Activated B cell treated with CpG ODN at 0.5 μM for 24 hours (primary cell): ENCODE results near the gene FHL5. TPM values are rescaled to one million over a fixed set of nuclear protein-coding genes. Genes with fewer than 3 reads are reported as not detected.

Source experiments
- ATAC-seq: fragments of 200-7000 bp; cut with Tn5 transposase; one replicate; pipeline ENCODE4 v1.10.0; 2021; ENCODE audit warnings: low read depth, mild to moderate bottlenecking, moderate library complexity
- CTCF ChIA-PET: fragments of 350-600 bp; sonication (Branson Sonifier 250); formaldehyde crosslinking; loops from one replicate; lab custom pipeline; 2021; ENCODE audit warnings: antibody characterized with exemption; lab: Charles Lee
- POLR2A ChIA-PET: fragments of 350-600 bp; sonication (Branson Sonifier 250); formaldehyde crosslinking; loops from one replicate; lab custom pipeline; 2021; ENCODE audit warnings: antibody characterized with exemption; lab: Charles Lee
- DNase-seq: peaks from one replicate; pipeline ENCODE4 v3.0.0; 2022
- H3K27ac Mint-ChIP-seq: one replicate; pipeline ENCODE4 v1.8.0; 2020; ENCODE audit warnings: mixed read lengths
- H3K27me3 Mint-ChIP-seq: one replicate; pipeline ENCODE4 v1.8.0; 2021; ENCODE audit warnings: mixed read lengths
- H3K36me3 Mint-ChIP-seq: one replicate; pipeline ENCODE4 v1.8.0; 2021; ENCODE audit warnings: low read depth, mixed read lengths
- H3K4me1 Mint-ChIP-seq: one replicate; pipeline ENCODE4 v1.8.0; 2021; ENCODE audit warnings: mixed read lengths
- H3K4me3 Mint-ChIP-seq: one replicate; pipeline ENCODE4 v1.8.0; 2020; ENCODE audit warnings: mild to moderate bottlenecking, mixed read lengths
- H3K9me3 Mint-ChIP-seq: one replicate; pipeline ENCODE4 v1.8.0; 2020; ENCODE audit warnings: mixed read lengths
- intact Hi-C: fragments of 100-400 bp; cut with micrococcal nuclease; formaldehyde crosslinking; loops from one replicate; pipeline ENCODE4 v1.15.1; 2024
- total RNA-seq: library from RNA; stranded (reverse); gene quantifications from 2 replicates; pipeline ENCODE4 v1.2.3, GENCODE V29; 2022
- TF ChIP-seq, protein P1 (sequence below): fragments of 200-600 bp; IDR thresholded peaks from one replicate; pipeline ENCODE4 v1.8.0; 2022; ENCODE audit warnings: antibody characterized with exemption, mild to moderate bottlenecking

Gene FHL5, protein sequence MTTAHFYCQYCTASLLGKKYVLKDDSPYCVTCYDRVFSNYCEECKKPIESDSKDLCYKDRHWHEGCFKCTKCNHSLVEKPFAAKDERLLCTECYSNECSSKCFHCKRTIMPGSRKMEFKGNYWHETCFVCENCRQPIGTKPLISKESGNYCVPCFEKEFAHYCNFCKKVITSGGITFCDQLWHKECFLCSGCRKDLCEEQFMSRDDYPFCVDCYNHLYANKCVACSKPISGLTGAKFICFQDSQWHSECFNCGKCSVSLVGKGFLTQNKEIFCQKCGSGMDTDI
- total RNA-seq: not detected in 2 replicates

DNA sequence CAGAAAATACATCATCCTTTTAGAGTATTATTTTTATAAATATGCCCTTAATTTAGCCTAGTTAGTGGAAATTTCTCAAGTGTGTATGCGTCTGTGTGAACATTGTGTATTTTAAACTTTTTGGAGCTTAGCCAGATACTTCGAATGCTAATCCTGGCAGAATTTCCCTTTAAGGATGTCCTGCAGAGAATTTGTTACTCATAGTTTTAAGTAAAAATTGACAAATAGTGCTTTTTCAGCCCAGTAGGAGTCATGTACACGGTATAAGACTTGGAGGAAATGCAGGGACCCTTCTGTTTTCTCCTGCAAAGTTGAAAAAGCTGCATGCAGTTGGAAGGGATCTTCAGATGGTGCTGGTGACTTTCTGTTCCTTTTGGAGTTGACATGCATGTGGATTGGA, at the start of gene FHL5:
Gene FHL5 (plus strand): TSS at position 243 of the 400 bp plus-strand sequence. CDS start 40,486 bp downstream, outside the sequence.
- ChIA-PET POLR2A (no interaction called here), CTCF (no interaction called here)
- no peaks in the 10 kb centered on the region for H3K4me1 Mint-ChIP-seq
- peaks cover 3% of the 10 kb centered on the region for H3K9me3 Mint-ChIP-seq
- no peak for ATAC-seq
- peaks cover 8% of the 10 kb centered on the region for H3K27me3 Mint-ChIP-seq
- no peak within 1 kb of the TSS for H3K27ac Mint-ChIP-seq
- TF ChIP-seq, protein P1, sequence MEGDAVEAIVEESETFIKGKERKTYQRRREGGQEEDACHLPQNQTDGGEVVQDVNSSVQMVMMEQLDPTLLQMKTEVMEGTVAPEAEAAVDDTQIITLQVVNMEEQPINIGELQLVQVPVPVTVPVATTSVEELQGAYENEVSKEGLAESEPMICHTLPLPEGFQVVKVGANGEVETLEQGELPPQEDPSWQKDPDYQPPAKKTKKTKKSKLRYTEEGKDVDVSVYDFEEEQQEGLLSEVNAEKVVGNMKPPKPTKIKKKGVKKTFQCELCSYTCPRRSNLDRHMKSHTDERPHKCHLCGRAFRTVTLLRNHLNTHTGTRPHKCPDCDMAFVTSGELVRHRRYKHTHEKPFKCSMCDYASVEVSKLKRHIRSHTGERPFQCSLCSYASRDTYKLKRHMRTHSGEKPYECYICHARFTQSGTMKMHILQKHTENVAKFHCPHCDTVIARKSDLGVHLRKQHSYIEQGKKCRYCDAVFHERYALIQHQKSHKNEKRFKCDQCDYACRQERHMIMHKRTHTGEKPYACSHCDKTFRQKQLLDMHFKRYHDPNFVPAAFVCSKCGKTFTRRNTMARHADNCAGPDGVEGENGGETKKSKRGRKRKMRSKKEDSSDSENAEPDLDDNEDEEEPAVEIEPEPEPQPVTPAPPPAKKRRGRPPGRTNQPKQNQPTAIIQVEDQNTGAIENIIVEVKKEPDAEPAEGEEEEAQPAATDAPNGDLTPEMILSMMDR: no peak
- H3K36me3 Mint-ChIP-seq: no peaks in the 10 kb centered on the region
- H3K4me3 Mint-ChIP-seq: no peak within 1 kb of the TSS
- DNase-seq: no peak
- intact Hi-C loops: no loop called here

DNA sequence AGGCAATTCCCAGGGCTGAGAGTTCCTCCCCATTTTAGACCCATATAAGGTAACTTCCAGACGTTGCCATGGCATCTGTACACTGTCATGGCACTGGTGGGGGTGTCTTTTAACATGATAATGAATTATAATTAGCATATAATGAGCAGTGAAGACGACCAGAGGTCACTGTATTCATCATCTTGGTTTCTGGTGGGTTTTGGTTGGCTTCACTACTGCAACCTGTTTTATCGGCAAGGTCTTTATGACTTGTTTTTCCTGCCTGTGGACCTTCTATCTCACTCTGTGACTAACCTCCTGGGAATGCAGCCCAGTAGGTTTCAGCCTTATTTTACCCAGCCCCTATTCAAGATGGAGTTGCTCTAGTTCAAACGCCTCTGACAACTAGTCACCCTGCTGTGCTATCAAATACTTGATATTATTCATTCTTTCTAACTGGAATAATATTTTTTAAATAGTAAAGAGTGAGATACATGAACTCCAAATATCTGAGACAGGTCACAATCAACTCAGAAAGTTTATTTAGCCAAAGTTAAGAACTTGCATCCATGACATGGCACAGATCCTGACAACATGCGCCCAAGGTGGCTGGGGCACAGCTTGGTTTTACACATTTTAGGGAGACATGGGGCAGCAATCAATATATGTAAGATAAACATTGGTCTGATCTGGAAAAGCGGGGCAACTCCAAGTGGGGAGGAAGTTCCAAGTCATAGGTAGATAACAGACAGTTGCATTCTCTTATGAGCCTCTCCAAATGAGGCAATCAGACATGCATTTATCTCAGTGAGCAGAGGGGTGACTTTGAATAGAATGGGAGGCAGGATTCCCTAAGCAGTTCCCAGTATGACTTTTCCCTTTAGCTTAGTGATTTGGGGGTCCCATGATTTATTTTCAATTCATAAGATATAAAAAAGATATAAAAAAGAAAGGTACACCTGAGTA, 42.5 kb upstream of the FHL5 start:
- no peak for DNase-seq
- ChIA-PET POLR2A (interaction anchor here (1.5 kb wide), 1 partner anchor 404 kb away, joined by 4 read pairs; the partner anchor contains the start of gene KLHL32), CTCF (no interaction called here)
- peaks cover 13% of the 10 kb centered on the region for H3K36me3 Mint-ChIP-seq
- TF ChIP-seq, protein P1: no peak
- H3K4me1 Mint-ChIP-seq: peaks cover 27% of the 10 kb centered on the region
- H3K27me3 Mint-ChIP-seq: no peaks in the 10 kb centered on the region
- intact Hi-C loops: loop anchor here (1.0 to 5.0 kb wide), 4 partner anchors 317 to 943 kb away; partner anchors contain the start of genes GPR63, KLHL32, MANEA and MMS22L
- no peaks in the 10 kb centered on the region for H3K9me3 Mint-ChIP-seq
- no peak for ATAC-seq
- H3K4me3 Mint-ChIP-seq: peak overlapping the region; percentile 100
- H3K27ac Mint-ChIP-seq: peak overlapping the region; percentile 50

DNA sequence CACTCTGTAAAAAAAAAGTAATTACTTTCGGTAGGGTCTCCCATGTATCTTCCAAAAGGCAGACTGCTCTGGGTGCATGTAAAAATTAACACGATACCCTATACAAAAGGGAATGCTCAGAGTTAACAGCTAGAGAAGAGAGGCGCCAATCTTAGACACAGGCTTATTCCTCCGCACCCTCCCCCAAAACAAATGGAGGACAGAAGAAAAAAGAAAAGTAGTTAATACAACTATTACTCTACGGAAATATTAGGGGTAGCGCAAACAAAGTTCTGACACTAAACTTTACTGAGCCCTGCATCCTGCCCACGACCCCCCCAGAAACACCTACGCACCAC, 41.7 kb upstream of the FHL5 start:
- no peak for ATAC-seq
- intact Hi-C loops: loop anchor here (1.0 to 5.0 kb wide), 4 partner anchors 316 to 944 kb away; partner anchors contain the start of genes GPR63, KLHL32, MANEA and MMS22L
- H3K4me3 Mint-ChIP-seq: peak overlapping the region; percentile 100
- peak overlapping the region; percentile 100 for H3K27ac Mint-ChIP-seq
- CTCF ChIA-PET: no interaction called here
- peaks cover 27% of the 10 kb centered on the region for H3K4me1 Mint-ChIP-seq
- no peaks in the 10 kb centered on the region for H3K27me3 Mint-ChIP-seq
- DNase-seq: no peak
- no peaks in the 10 kb centered on the region for H3K9me3 Mint-ChIP-seq
- TF ChIP-seq, protein P1: no peak
- peaks cover 19% of the 10 kb centered on the region for H3K36me3 Mint-ChIP-seq
- POLR2A ChIA-PET: interaction anchor here (1.1 to 1.5 kb wide), 3 partner anchors 396 to 944 kb away, joined by 3 to 10 read pairs (median 4); partner anchors contain the start of genes KLHL32 and MANEA

DNA sequence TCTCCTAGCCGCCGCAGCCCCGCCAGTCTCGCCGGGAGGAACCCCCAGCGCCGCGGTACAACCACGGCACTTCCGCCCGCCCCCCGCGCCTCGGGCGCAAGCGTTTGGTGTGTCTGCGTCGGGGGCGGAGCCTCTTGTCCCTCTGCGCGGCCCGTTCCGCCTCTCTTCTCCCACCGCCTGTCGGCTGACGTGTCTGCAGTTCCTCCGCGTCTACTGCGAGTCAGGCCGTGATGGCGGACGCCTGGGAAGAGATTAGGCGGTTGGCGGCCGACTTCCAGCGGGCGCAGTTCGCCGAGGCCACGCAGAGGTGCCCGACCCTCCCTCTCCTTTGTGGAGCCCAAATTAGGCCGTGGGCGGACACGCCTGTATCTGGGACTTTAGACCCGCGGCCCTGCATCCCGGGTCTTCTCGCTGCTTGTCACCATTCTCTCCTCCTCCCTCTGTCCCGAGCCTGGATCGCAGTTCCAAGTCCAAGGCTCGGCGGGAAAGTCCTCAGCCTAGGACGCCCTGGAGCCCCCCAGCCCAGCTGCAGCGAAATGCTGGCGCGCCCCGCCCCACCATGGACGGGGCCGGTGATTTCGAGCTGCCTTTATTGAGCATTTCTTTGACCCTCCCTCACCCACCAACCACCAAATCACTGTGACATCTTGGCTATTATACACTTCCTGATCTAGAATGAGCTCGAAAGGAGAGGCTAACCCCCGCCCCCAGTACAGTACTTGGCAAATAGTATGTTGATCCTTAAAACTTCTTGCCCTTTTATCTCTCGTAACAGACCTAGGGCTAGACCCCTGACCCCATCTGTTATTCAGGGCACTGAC, 41.1 kb upstream of the FHL5 start, which contains the start of gene UFL1:
Gene UFL1 (plus strand): TSS at position 163 of the 821 bp plus-strand sequence. CDS start 68 bp downstream, at position 231.
- DNase-seq (peak; percentile 91), ATAC-seq (peak; percentile 94)
- TF ChIP-seq, protein P1: no peak
- Mint-ChIP-seq H3K27ac (peak within 1 kb of the TSS; percentile 100), H3K4me1 (peaks cover 27% of the 10 kb centered on the region), H3K4me3 (peak within 1 kb of the TSS; percentile 100), H3K27me3 (no peaks in the 10 kb centered on the region), H3K9me3 (no peaks in the 10 kb centered on the region), H3K36me3 (peaks cover 25% of the 10 kb centered on the region)
- intact Hi-C loops: loop anchor here (1.0 to 5.0 kb wide), 9 partner anchors 10 to 1147 kb away; partner anchors contain the start of genes GPR63, KLHL32, MANEA and MMS22L
- ChIA-PET CTCF (interaction anchor here (0.9 kb wide), 1 partner anchor 403 kb away, joined by 3 read pairs; the partner anchor contains the start of gene KLHL32), POLR2A (interaction anchor here (0.6 to 1.5 kb wide), 11 partner anchors 10 to 944 kb away, joined by 3 to 10 read pairs (median 4); partner anchors contain the start of genes KLHL32, MANEA and MMS22L)
